Stomach (tissue), 4 donors: ENCODE data around the gene HOXB3.

Source experiments
- EP300 ChIP-seq: sonication (generic); formaldehyde crosslinking; IDR thresholded peaks from one replicate; pipeline ENCODE4 v1.6.1; 2017; ENCODE audit warnings: antibody characterized with exemption
- POLR2AphosphoS5 ChIP-seq, 3 donors: sonication (generic); formaldehyde crosslinking; IDR thresholded peaks; one replicate each; pipeline ENCODE4 v1.6.1; 2016; ENCODE audit warnings: antibody characterized with exemption in 3 of 3

GRCh38 chr17:48597528-48597777, 7.4 kb upstream of the HOXB3 start:
- TF ChIP-seq EP300 (no peak), POLR2AphosphoS5 (IDR thresholded peaks at IDR 0.05) (no peak)
